K562 (cell line): ENCODE results near the gene PTPN12. TPM values are rescaled to one million over a fixed set of nuclear protein-coding genes. Genes with fewer than 3 reads are reported as not detected.
A peak's percentile ranks its signal among the peaks of the same experiment; 100 is the strongest.

ENCODE experiments used
- DDX20 ChIP-seq: fragments of 450-650 bp; IDR thresholded peaks from 2 replicates; pipeline ENCODE4 v1.6.1; 2016; ENCODE audit warnings: missing genetic modification characterization, low read depth, mild to moderate bottlenecking, missing compliant biosample characterization, moderate library complexity
- EP300 ChIP-seq: IDR thresholded peaks from 2 replicates; pipeline ENCODE4 v1.6.1; 2012; ENCODE audit warnings: low read length, improper control_type of control experiment
- EZH2 ChIP-seq: IDR thresholded peaks from 2 replicates; pipeline ENCODE4 v1.6.1; 2012; ENCODE audit warnings: low read depth, mild to moderate bottlenecking, inconsistent platforms, low read length, borderline replicate concordance
- FOXK1 ChIP-seq: sonication (generic); formaldehyde crosslinking; IDR thresholded peaks from 2 replicates; pipeline ENCODE4 v1.8.0; 2022; ENCODE audit warnings: missing genetic modification reagents, mild to moderate bottlenecking, borderline replicate concordance
- NR2C1 ChIP-seq, 2 experiments: fragments of 450-650 bp; IDR thresholded peaks; 2 replicates each; pipeline ENCODE4 v1.6.1; 2017; ENCODE audit warnings: mild to moderate bottlenecking in 2 of 2, antibody characterized with exemption in 1 of 2, inconsistent platforms in 1 of 2, missing compliant biosample characterization in 1 of 2, missing genetic modification characterization in 1 of 2
- SRF ChIP-seq, 2 experiments: fragments of 250-450, 450-650 bp in 1 of 2; sonication (Bioruptor Pico) in 1 of 2; sonication (generic) in 1 of 2; formaldehyde crosslinking; IDR thresholded peaks; 2 replicates each; pipeline versions ENCODE4 v1.5.0 to v1.5.1; 2020 to 2022; ENCODE audit warnings: mild to moderate bottlenecking in 1 of 2, missing genetic modification reagents in 1 of 2
- TBL1XR1 ChIP-seq, 2 experiments: IDR thresholded peaks; 2 replicates each; pipeline ENCODE4 v1.6.1; 2012; ENCODE audit warnings: improper control_type of control experiment in 2 of 2, low read length in 2 of 2, mild to moderate bottlenecking in 1 of 2
- TRIM24 ChIP-seq, 2 experiments: fragments of 450-650 bp; IDR thresholded peaks; 2 replicates each; pipeline ENCODE4 v1.6.1; 2016
- ZNF212 ChIP-seq: fragments of 450-650 bp; formaldehyde crosslinking; IDR thresholded peaks from 2 replicates; pipeline ENCODE4 v1.4.0; 2020; ENCODE audit warnings: mild to moderate bottlenecking
- ZNF586 ChIP-seq: fragments of 450-650 bp; formaldehyde crosslinking; conservative IDR thresholded peaks from 2 replicates; pipeline ENCODE4 v1.4.0; 2020; ENCODE audit warnings: mild to moderate bottlenecking, moderate library complexity
- polyA plus RNA-seq, 8 experiments: library from polyadenylated mRNA; depleted of rRNA in 4 of 8; stranded (reverse) in 5 of 8; unstranded in 3 of 8; fragments of >200 nt; fragmentation: Nextera tagmentation in 2 of 8; fragmentation: Illumina TruSeq in 1 of 8; extraction: Ambion mirVana in 2 of 8; extraction: Trizol in 1 of 8; gene quantifications; 2 replicates each; pipeline versions ENCODE4 v1.2.1 to v1.2.3, GENCODE V29; 2011 to 2014; ENCODE audit warnings: inconsistent platforms in 1 of 8, missing spikeins in 1 of 8
- total RNA-seq, 7 experiments: library from RNA; depleted of rRNA in 6 of 7; stranded (reverse); fragments of >200 nt in 6 of 7; fragmentation: Illumina TruSeq in 2 of 7; extraction: Trizol in 2 of 7; gene quantifications; 2 replicates each; pipeline versions ENCODE4 v1.2.1 to v1.2.3, GENCODE V29; 2011 to 2021; ENCODE audit warnings: low replicate concordance in 1 of 7
- TF ChIP-seq, protein P1 (sequence below), 2 experiments: fragments of 450-650 bp; IDR thresholded peaks; 2 replicates each; pipeline ENCODE4 v1.6.1; 2018; ENCODE audit warnings: mild to moderate bottlenecking in 2 of 2, low read depth in 1 of 2; ENCODE audit not compliant: partially characterized antibody in 2 of 2
- TF ChIP-seq, protein P2 (sequence below), 2 experiments: IDR thresholded peaks in 1 of 2; conservative IDR thresholded peaks in 1 of 2; 2 replicates each; pipeline ENCODE4 v1.6.1; 2016; ENCODE audit warnings: low read depth in 2 of 2, mild to moderate bottlenecking in 1 of 2, missing compliant biosample characterization in 1 of 2, missing genetic modification characterization in 1 of 2, moderate library complexity in 1 of 2
- TF ChIP-seq, protein P3 (sequence below): fragments of 450-650 bp; formaldehyde crosslinking; IDR thresholded peaks from 2 replicates; pipeline ENCODE4 v1.4.0; 2022; ENCODE audit warnings: mild to moderate bottlenecking, moderate library complexity
- TF ChIP-seq, protein P4 (sequence below), 2 experiments: fragments of 450-650 bp in 1 of 2; sonication (generic) in 1 of 2; formaldehyde crosslinking in 1 of 2; IDR thresholded peaks in 1 of 2; conservative IDR thresholded peaks in 1 of 2; 2 replicates each; pipeline versions ENCODE4 v1.6.1 to v1.8.1; 2016 to 2023; ENCODE audit warnings: mild to moderate bottlenecking in 2 of 2, moderate library complexity in 2 of 2, inconsistent platforms in 1 of 2, missing genetic modification reagents in 1 of 2
- TF ChIP-seq, protein P5 (sequence below): fragments of 450-650 bp; formaldehyde crosslinking; IDR thresholded peaks from 2 replicates; pipeline ENCODE4 v1.4.0; 2022; ENCODE audit warnings: missing genetic modification characterization

The PTPN12 gene
- total and polyA plus RNA-seq, 9 of the 15 experiments (the other 6 are each of a cell fraction or from before 2014, with no cell fraction given) = 15.3 to 79.8 (median 26.6) TPM

DNA sequence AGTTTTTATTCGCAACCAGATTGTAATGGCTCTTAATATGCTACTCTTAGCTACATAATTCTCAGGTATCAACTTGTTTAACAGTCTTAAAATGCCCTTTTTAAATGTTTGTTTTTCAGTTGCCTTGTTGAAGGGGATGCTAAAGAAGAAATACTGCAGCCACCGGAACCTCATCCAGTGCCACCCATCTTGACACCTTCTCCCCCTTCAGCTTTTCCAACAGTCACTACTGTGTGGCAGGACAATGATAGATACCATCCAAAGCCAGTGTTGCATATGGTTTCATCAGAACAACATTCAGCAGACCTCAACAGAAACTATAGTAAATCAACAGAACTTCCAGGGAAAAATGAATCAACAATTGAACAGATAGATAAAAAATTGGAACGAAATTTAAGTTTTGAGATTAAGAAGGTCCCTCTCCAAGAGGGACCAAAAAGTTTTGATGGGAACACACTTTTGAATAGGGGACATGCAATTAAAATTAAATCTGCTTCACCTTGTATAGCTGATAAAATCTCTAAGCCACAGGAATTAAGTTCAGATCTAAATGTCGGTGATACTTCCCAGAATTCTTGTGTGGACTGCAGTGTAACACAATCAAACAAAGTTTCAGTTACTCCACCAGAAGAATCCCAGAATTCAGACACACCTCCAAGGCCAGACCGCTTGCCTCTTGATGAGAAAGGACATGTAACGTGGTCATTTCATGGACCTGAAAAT is 89.7 kb downstream of the PTPN12 start (continued):
- TF ChIP-seq NR2C1 (IDR thresholded peaks at IDR 0.05) = no peak
- peak; percentile 30; the same call in 1 of the 2 replicates for TF ChIP-seq NR2C1 (tag; IDR thresholded peaks at IDR 0.05)
- no peak for TF ChIP-seq TBL1XR1 (IDR thresholded peaks at IDR 0.05; ENCODE audit: low read length in 2 of 2)
- peak; percentile 26 to 49; a peak in 2 of 4 replicates for TF ChIP-seq TRIM24 (IDR thresholded peaks at IDR 0.05)
- TF ChIP-seq, protein P1, sequence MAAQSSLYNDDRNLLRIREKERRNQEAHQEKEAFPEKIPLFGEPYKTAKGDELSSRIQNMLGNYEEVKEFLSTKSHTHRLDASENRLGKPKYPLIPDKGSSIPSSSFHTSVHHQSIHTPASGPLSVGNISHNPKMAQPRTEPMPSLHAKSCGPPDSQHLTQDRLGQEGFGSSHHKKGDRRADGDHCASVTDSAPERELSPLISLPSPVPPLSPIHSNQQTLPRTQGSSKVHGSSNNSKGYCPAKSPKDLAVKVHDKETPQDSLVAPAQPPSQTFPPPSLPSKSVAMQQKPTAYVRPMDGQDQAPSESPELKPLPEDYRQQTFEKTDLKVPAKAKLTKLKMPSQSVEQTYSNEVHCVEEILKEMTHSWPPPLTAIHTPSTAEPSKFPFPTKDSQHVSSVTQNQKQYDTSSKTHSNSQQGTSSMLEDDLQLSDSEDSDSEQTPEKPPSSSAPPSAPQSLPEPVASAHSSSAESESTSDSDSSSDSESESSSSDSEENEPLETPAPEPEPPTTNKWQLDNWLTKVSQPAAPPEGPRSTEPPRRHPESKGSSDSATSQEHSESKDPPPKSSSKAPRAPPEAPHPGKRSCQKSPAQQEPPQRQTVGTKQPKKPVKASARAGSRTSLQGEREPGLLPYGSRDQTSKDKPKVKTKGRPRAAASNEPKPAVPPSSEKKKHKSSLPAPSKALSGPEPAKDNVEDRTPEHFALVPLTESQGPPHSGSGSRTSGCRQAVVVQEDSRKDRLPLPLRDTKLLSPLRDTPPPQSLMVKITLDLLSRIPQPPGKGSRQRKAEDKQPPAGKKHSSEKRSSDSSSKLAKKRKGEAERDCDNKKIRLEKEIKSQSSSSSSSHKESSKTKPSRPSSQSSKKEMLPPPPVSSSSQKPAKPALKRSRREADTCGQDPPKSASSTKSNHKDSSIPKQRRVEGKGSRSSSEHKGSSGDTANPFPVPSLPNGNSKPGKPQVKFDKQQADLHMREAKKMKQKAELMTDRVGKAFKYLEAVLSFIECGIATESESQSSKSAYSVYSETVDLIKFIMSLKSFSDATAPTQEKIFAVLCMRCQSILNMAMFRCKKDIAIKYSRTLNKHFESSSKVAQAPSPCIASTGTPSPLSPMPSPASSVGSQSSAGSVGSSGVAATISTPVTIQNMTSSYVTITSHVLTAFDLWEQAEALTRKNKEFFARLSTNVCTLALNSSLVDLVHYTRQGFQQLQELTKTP (IDR thresholded peaks at IDR 0.05; ENCODE audit: low read depth in 1 of 2, partially characterized antibody in 2 of 2) = no peak
- no peak for TF ChIP-seq SRF (CRISPR knock-in tag; IDR thresholded peaks at IDR 0.05)
- TF ChIP-seq DDX20 = peak; percentile 53; the same call in 1 of the 2 replicates
- TF ChIP-seq ZNF586 (CRISPR knock-in tag) = no peak
- TF ChIP-seq, protein P2, sequence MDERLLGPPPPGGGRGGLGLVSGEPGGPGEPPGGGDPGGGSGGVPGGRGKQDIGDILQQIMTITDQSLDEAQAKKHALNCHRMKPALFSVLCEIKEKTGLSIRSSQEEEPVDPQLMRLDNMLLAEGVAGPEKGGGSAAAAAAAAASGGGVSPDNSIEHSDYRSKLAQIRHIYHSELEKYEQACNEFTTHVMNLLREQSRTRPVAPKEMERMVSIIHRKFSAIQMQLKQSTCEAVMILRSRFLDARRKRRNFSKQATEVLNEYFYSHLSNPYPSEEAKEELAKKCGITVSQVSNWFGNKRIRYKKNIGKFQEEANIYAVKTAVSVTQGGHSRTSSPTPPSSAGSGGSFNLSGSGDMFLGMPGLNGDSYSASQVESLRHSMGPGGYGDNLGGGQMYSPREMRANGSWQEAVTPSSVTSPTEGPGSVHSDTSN (CRISPR knock-in tag; IDR thresholded peaks at IDR 0.05; ENCODE audit: low read depth) = no peak
- TF ChIP-seq, protein P2 (tag; conservative IDR thresholded peaks at IDR 0.05; ENCODE audit: low read depth) = peak; percentile 13; the same call in 1 of the 2 replicates
- TF ChIP-seq EP300 = peak; percentile 65; the same call in 1 of the 2 replicates
- TF ChIP-seq, protein P3, sequence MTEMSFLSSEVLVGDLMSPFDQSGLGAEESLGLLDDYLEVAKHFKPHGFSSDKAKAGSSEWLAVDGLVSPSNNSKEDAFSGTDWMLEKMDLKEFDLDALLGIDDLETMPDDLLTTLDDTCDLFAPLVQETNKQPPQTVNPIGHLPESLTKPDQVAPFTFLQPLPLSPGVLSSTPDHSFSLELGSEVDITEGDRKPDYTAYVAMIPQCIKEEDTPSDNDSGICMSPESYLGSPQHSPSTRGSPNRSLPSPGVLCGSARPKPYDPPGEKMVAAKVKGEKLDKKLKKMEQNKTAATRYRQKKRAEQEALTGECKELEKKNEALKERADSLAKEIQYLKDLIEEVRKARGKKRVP = peak; percentile 88
- no peak for TF ChIP-seq FOXK1 (CRISPR knock-in tag)
- TF ChIP-seq, protein P4, sequence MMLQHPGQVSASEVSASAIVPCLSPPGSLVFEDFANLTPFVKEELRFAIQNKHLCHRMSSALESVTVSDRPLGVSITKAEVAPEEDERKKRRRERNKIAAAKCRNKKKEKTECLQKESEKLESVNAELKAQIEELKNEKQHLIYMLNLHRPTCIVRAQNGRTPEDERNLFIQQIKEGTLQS (IDR thresholded peaks at IDR 0.05) = peak; percentile 31; the same call in 1 of the 2 replicates
- TF ChIP-seq, protein P4 (CRISPR knock-in tag; conservative IDR thresholded peaks at IDR 0.05) = no peak
- TF ChIP-seq ZNF212 (CRISPR knock-in tag) = no peak
- TF ChIP-seq EZH2 = no peak
- TF ChIP-seq, protein P5, sequence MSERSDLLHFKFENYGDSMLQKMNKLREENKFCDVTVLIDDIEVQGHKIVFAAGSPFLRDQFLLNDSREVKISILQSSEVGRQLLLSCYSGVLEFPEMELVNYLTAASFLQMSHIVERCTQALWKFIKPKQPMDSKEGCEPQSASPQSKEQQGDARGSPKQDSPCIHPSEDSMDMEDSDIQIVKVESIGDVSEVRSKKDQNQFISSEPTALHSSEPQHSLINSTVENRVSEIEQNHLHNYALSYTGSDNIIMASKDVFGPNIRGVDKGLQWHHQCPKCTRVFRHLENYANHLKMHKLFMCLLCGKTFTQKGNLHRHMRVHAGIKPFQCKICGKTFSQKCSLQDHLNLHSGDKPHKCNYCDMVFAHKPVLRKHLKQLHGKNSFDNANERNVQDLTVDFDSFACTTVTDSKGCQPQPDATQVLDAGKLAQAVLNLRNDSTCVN (CRISPR knock-in tag) = no peak
